KOPT-K1 (cell line): ENCODE data around the gene KDM4C.
A peak's percentile ranks its signal among the peaks of the same experiment; 100 is the strongest.
"Not testable (repeated sequence)": the region's sequence is repeated elsewhere in the genome, so short reads cannot be mapped to it uniquely, and the experiment has no call there.

Experiments
- H3K27ac ChIP-seq: fragments of 200-600 bp; sonication (generic); 2 replicates; pipeline ENCODE4 v1.5.1; 2016; ENCODE audit warnings: antibody characterized with exemption, mild to moderate bottlenecking, low read depth, low read length; ENCODE audit not compliant: poor library complexity, severe bottlenecking
- H3K36me3 ChIP-seq: fragments of 200-600 bp; sonication (generic); 2 replicates; pipeline ENCODE4 v1.5.1; 2017; ENCODE audit warnings: antibody characterized with exemption, mild to moderate bottlenecking, low read length, moderate library complexity; ENCODE audit not compliant: insufficient read depth
- H3K9me3 ChIP-seq: fragments of 200-600 bp; sonication (generic); 2 replicates; pipeline ENCODE4 v1.5.1; 2017; ENCODE audit warnings: antibody characterized with exemption, low read length, mild to moderate bottlenecking; ENCODE audit not compliant: insufficient read depth, poor library complexity, severe bottlenecking

The KDM4C gene

GRCh38 chr9:6986141-6986815 lies 228.5 kb downstream of the KDM4C start:
- Histone ChIP-seq H3K27ac (no peak overlapping the region), H3K36me3 (peaks cover 70% of the 10 kb centered on the region), H3K9me3 (no peaks in the 10 kb centered on the region)

GRCh38 chr9:6987381-6987780 lies 229.6 kb downstream of the KDM4C start:
- Histone ChIP-seq H3K36me3 (peaks cover 66% of the 10 kb centered on the region), H3K9me3 (no peaks in the 10 kb centered on the region), H3K27ac (no peak overlapping the region)

- Histone ChIP-seq H3K9me3 (no peaks in the 10 kb centered on the region), H3K27ac (no peak overlapping the region), H3K36me3 (peaks cover 58% of the 10 kb centered on the region)
Measured at GRCh38 chr9:6991418-6991817, 233.6 kb downstream of the KDM4C start.

- no peaks in the 10 kb centered on the region for H3K9me3 ChIP-seq
- H3K27ac ChIP-seq = no peak overlapping the region
- H3K36me3 ChIP-seq = peaks cover 33% of the 10 kb centered on the region
Measured at GRCh38 chr9:6996061-6996854, 238.5 kb downstream of the KDM4C start.

GRCh38 chr9:6997330-6997729 lies 239.6 kb downstream of the KDM4C start:
- H3K36me3 ChIP-seq = peaks cover 33% of the 10 kb centered on the region
- no peaks in the 10 kb centered on the region for H3K9me3 ChIP-seq
- H3K27ac ChIP-seq = no peak overlapping the region

- no peak overlapping the region for H3K27ac ChIP-seq
- H3K9me3 ChIP-seq = peaks cover 3% of the 10 kb centered on the region
- peaks cover 25% of the 10 kb centered on the region for H3K36me3 ChIP-seq
Measured at GRCh38 chr9:6999794-7000193, 242.0 kb downstream of the KDM4C start.

GRCh38 chr9:7001571-7001970 lies 243.8 kb downstream of the KDM4C start:
- peaks cover 5% of the 10 kb centered on the region for H3K9me3 ChIP-seq
- H3K36me3 ChIP-seq = peaks cover 18% of the 10 kb centered on the region
- H3K27ac ChIP-seq = no peak overlapping the region

GRCh38 chr9:7003861-7004260 lies 246.1 kb downstream of the KDM4C start:
- Histone ChIP-seq H3K36me3 (peaks cover 23% of the 10 kb centered on the region), H3K9me3 (peaks cover 16% of the 10 kb centered on the region), H3K27ac (no peak overlapping the region)

GRCh38 chr9:7006417-7006816 lies 248.6 kb downstream of the KDM4C start:
- Histone ChIP-seq H3K9me3 (peaks cover 20% of the 10 kb centered on the region), H3K27ac (no peak overlapping the region), H3K36me3 (peaks cover 30% of the 10 kb centered on the region)

GRCh38 chr9:7008411-7008810 lies 250.6 kb downstream of the KDM4C start:
- Histone ChIP-seq H3K9me3 (peaks cover 20% of the 10 kb centered on the region), H3K27ac (no peak overlapping the region), H3K36me3 (peaks cover 22% of the 10 kb centered on the region)

- no peak overlapping the region for H3K27ac ChIP-seq
- H3K36me3 ChIP-seq = peaks cover 22% of the 10 kb centered on the region
- H3K9me3 ChIP-seq = peaks cover 20% of the 10 kb centered on the region
Measured at GRCh38 chr9:7009065-7009464, 251.3 kb downstream of the KDM4C start.

- H3K36me3 ChIP-seq = peaks cover 38% of the 10 kb centered on the region
- H3K27ac ChIP-seq = peak overlapping the region; percentile 6
- H3K9me3 ChIP-seq = peaks cover 15% of the 10 kb centered on the region
Measured at GRCh38 chr9:7011395-7012067, 253.8 kb downstream of the KDM4C start.

GRCh38 chr9:7027996-7028395 lies 270.2 kb downstream of the KDM4C start:
- Histone ChIP-seq H3K36me3 (peaks cover 18% of the 10 kb centered on the region; the same call in 1 of the 2 replicates), H3K9me3 (no peaks in the 10 kb centered on the region), H3K27ac (no peak overlapping the region)

GRCh38 chr9:7028591-7028990 lies 270.8 kb downstream of the KDM4C start:
- Histone ChIP-seq H3K36me3 (peaks cover 18% of the 10 kb centered on the region; the same call in 1 of the 2 replicates), H3K27ac (no peak overlapping the region), H3K9me3 (no peaks in the 10 kb centered on the region)

GRCh38 chr9:7030943-7031342 lies 273.2 kb downstream of the KDM4C start:
- not testable (repeated sequence) for H3K27ac ChIP-seq, H3K9me3 ChIP-seq
- peaks cover 18% of the 10 kb centered on the region; the same call in 1 of the 2 replicates for H3K36me3 ChIP-seq
